GM19240 (cell line): ENCODE data around the gene GALNT18.
"Not testable (repeated sequence)": the region's sequence is repeated elsewhere in the genome, so short reads cannot be mapped to it uniquely, and the experiment has no call there.

ENCODE experiments used
- DNase-seq: peaks from one replicate; pipeline ENCODE4 v3.0.0; 2011; ENCODE audit warnings: low spot score; ENCODE audit not compliant: insufficient read length

GALNT18 gene

DNA sequence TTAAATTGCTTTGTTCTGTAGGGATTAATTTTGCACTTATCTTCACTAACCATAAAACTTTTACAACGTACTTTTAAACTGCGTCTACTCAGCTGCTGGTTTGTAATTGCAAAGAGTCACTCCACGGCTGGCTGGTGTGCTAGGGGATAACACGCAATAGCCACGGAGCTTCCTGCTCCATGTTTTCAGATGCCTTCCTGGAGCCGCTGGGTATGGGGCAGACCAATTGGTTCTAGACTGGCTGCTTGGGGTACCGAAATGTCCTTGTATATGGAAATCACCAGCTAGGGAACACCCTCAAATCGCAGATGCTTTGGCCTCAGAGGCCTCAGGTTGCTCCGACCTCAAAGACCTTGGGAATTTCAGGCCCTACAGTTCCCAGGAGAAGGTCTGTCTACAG lies 265.0 kb downstream of the GALNT18 start:
- no peak for DNase-seq

DNA sequence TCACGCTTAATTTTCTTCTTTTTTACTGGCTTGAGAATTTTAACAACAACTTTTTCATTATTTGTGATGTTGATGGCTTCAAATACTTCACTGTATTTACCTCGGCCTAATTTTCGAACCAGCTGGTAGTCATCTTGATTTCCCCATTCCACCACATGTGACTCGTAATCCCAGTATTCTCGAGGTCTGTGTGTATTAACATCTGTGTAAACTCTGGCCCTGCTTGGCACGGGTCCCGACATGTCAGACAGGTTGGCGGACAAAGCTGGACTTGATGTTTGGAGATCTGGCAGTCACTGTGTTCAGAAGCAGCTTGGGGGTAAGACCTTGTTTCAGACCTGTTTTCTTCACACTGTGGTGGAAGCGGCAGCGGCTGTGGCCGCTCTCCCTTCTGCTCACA lies 268.9 kb downstream of the GALNT18 start, which contains the start of gene CSNK2A3:
Gene CSNK2A3 (minus strand): TSS at position 373 of the 400 bp plus-strand sequence. CDS start 131 bp downstream, at position 242.
- not testable (repeated sequence) for DNase-seq

DNA sequence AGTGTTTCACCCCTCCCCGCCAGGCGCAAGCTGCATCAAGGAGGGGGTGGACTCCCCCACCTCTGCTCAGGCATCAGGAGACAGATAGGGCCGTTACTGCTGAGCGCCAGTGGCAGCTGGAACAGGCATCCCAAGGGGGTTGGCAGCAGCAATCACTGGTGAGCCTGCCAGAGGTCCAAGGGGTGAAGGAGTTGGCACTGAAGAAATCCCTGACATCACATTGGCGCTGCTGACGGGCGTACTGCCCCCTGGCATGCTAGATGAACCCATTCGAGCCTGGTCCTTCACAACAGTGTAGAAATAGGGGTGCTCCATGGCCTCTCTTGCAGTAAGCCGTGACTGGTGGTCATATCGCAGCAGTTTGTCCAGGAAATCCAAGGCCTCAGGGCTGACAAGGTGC lies 270.0 kb downstream of the GALNT18 start:
- DNase-seq: not testable (repeated sequence)

DNA sequence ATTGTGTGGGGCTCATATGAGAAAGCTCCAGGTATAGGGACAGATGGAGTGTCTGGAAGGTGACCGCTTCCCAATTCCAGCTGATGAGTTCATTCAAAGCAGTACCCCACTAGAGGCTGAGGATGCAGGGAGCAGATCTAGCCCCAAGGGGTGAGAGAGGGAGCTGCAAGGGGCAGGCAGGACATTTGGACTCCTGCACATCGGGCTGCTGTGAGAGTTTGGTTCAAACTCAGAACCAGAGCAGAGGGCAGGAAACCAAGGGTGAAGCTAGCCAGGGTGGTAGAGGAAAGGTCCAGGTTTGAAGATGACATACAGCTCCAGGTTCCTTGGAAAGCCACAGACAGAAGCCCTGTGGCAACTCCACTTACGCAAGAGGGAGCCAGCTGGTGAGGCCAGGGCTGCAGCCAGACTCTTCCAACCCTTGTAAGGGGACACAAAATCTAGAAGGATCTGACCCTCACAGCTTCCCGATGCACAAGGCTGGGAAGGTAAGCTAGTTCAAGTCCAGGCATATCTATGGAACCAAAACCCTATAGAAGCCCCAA lies 270.7 kb downstream of the GALNT18 start:
- DNase-seq: no peak

DNA sequence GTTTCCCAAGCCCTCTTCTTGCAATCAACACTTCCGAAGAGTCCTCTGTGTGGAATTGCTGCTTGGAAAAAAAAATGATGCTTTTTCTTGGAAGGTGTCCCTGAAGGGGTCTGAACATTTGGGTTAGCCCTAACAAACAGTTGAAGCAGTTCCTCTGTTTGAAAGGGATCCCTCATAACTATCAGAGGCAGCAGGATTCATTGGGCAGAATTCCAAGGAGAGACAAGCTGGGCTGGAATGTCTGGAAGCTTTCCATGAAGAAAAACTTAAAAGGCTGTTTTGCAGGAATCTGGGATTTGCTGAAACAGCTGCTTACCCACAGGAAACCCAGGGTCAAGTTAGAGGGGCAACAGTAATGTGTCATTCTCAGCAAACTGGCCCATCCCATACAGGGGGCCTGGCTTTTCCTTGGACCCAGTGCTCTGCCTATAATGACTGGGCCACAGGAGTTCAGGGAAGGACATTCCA lies 271.9 kb downstream of the GALNT18 start:
- DNase-seq: no peak

DNA sequence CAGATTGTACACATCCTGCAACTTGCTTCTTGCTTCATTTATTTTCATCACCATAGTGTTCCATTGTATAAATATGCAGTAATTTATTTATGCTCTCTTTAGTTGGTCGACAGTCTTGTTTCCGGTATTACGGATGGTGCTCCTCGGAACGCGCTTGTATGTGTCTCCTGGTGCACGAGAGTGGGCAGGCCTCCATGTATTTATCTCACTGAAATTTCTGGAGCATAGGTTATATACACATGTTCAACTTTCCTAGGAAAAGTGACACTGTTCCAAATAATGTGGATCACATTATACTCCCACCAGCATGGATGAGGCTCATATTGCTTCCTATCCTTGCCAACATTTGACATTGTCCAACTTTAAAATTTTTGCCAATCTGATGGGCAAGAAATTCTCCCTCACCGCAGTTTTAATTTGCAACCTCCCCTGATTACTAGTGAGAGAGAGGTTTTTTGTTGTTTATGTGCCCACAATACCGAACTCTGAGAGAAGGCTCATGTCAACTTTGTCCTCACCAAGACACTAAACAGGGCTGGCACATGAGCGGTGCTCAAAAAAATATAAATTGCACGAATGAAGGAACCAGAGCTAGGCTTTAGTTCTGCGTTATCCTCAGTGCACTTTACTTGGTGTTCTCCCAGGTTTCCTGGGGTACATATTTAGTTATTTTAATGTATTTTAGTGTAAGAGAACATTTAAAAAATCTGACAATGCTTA lies 272.5 kb downstream of the GALNT18 start:
- no peak for DNase-seq

DNA sequence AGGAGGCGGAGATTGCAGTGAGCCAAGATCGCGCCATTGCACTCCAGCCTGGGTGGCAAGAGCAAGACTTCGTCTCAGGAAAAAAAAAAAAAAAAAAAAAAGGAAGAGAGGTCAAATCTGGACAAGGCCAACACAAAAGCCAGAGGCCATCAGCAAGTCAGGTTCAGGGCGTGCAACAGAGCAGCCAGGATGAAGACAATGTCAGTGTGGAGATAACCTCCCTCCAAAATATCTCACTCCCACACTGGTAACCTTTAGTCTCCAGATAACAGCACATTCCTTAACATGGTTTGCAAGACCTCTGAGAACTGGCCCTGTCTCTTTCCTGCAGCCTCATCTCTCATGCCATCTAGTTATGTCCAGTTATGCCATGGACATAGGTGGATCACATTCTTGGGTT lies 273.5 kb downstream of the GALNT18 start:
- no peak for DNase-seq

DNA sequence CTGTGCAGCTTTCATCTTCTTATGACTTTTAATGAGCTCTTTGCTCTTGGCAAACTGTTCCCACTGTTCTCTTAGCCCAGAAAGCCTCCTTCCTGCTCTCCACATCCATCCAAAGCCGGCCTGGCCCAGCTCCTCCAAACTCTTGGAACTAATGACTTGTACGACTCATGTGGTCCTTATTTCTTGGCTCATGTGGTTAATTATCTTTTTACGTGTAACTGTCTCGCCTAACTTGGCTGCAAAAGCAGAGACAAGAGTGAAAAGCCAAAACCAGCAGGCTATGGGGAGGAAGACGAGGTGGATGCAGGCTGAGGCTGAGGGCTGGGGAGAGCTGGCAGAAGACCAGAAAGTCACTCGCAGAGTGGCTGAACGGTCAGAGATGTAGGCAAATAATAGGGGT lies 274.2 kb downstream of the GALNT18 start:
- no peak for DNase-seq

DNA sequence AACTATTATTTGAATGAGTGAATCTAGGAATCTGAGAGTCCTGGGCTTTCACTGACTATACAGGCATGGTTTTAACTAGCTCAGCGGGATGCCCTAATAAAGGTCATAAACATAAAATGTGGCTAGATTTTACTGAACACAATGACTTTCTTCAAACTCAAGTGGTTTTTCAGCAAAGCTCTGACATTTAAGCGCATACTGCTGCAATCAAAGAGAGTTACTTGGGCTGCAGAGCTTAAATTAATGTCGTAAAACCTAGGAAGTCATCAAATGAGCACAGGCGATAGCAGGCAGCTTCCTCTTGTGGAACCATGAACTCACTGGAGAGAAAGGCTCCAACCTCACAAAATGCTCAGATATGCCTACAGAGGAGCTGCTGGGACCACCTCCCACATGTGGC lies 275.5 kb downstream of the GALNT18 start:
- DNase-seq: no peak

DNA sequence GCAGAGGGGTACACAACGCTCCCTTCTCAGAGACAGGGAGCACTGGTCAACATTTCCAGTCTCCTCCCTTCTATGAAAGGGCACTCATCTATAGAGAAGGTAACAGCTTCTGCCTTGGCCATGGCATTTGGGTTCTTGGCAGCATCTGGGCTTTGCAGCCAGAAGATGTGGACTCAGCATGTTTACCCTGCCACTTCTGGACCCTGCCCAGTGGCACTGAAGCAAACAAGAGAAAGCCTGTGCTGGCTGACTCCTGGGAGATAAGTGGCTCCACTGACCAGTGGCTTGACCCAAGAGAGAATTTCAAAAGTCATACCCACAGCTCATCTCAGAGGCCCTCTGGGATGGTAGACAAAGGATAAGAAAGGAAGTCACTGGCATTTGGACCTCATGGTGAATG lies 276.7 kb downstream of the GALNT18 start:
- no peak for DNase-seq

DNA sequence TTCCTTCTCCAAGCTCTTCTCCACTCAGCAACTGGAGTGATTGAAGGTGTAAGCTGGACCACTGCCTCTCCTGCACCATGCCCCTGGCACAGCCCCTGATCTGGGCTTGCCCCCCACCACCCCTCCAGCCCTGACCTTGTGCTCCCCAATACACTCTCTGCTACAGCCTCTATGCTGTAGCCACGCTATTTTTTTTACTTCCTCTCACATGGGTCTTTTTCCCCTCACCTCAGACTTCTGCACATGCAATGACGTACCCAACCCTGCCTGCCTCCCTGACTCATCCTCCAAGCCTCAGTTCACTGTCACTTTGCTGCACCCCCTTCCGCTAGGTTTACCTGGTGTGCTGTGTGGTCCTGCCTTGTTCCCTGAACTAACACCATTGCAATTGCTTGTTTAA lies 277.8 kb downstream of the GALNT18 start:
- DNase-seq: no peak

DNA sequence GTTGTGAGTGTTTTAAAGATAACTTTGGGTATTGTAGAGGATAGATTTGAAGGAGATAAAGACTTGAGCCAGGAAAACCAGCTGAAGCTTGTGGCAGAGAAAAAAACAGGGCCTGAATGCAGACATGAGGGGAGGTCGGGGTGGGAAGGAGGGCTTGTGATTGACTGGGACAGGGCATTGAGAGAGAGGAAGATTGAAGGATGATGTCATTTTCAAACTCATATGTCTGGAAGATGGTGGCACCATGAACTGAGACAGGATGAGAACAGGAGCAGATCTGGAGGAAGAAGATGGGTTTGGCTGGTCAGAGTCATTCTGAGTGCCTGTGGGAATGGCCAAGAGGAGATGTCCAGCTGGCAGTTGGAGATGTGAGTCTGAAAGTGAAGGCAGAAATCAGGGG lies 283.5 kb downstream of the GALNT18 start:
- DNase-seq: no peak

DNA sequence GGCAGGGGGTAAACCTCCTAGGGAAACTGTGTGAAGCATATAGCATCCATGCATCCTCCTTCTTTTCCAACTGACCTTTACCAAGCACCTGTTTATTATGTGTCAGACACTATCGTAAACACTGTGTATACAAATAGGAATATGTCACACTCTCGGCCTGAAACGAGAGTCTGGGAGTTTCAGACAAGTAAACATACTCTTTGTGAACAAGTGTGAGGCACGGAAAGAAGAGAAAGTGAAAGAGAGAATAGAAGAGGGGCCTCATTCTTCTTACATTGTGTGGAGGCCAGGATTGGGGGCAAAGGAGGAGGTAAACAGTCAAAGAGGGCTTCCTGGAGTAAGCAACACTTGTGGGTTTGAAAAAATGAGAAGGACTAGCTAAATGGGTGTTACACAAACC lies 285.1 kb downstream of the GALNT18 start:
- DNase-seq: no peak

DNA sequence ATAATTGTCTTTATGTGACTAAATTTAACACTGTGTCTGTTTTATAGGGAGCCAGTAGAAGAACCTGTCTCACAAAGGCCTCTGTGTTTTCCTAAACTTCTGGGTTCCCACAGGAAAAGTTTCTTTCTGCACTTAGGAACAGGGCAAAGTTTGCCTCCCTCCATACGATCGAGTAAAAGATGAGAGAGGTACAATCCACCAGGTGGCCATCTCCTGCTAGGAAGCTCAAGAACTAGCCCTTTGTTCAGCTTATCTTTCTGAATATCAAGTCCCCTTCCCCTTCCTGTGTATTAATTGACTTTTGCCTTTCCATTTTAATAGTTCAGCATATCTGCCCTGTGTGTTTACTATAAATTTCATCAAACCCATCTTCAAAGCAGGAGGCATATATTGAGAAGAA lies 286.8 kb downstream of the GALNT18 start:
- DNase-seq: no peak

DNA sequence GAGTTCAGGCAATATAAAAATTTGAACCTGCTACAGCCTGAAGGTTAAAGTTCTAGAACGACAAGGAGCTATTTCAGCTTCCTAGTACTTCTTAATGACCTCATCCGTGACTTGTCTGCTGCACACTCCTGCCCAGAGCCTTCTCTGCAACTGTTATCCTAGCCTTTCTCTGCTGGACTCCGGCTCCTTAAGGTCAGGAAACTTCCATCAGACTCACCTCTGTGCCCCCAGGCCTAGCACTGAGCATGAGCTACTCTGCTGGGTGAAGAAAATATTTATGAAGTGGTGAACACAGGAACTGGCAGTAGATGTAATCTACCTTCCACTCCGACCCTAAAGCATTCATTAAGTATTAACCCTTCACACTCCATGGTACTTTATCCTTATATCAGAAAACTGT lies 287.2 kb downstream of the GALNT18 start:
- no peak for DNase-seq

DNA sequence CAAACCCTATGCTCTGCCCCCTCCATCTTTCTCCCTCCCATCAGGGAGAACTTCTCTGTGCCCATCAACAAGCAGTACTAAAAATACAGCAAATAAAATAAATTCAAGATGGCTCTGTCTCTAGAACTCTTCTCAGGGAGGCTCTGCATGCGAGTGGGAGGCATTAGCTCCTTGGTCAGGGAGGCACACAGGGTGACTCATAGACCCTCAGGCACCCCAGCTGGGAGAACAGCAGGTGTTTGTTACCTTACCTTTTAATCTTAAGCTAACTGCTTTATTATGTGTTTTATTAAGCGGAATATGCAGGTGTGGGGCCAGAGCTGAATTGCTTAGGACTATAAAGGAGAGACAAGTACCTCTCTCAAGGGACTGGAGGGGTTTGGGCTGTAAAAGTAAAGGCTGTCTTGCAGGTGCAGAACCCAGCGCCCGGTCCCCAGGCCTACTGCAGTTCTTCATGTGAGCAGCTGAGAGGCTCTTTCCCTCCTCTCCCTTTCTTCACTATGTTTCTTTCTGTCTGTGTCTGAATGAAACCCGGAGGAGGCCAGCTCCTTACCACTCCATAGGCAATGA lies 289.6 kb downstream of the GALNT18 start:
- DNase-seq: no peak

DNA sequence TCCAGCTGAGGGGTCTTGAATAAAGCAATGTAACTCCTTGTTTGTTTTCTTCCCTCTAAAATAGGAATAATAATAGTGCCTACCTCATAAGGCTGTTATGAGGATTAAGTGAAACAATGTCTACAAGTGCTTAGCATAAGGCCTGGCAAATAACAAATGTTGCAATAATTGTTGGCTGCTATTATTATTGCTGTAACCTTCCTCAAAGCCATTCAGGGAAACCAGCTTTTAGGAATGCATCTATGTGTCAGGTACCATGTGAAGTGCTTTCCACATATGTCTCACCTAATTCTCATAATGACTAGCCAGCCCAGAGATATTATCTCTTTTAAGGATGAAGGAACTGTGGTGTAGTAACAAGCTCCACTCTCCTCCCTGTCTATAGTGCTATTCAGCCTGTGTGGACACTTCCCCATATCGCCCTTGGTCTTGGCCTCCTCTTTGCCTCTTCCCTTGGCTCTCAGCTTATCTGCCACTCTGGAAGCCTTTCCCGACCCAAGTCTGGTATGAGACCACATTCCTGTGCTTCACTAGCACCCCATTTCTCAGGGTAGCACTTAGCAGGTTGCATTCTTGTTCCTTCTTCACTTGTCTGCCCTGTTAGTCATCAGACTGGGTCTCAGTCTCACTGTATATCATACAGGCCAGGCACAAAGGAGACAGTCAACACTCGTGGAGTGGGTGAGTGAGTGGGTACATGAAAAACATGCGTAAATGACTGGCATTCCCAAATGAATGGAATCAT lies 292.6 kb downstream of the GALNT18 start:
- DNase-seq: no peak

DNA sequence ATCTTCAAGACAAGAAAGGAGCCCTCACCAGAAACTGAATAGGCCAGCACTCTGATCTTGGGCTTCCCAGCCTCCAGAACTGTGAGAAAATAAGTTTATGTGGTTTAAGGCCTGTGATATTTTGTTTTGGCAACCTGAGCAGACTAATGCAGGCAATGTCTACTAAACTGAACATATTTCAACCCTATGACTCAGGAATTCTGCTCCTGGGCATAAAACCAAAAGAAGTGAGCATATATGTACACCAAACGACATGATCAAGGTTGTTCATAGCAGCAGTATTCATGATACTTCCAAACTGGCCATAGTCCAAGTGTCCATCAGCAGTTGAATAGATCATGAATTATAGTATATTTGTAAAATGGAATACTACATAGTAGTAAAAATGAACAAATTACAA lies 297.7 kb downstream of the GALNT18 start:
- DNase-seq: no peak

DNA sequence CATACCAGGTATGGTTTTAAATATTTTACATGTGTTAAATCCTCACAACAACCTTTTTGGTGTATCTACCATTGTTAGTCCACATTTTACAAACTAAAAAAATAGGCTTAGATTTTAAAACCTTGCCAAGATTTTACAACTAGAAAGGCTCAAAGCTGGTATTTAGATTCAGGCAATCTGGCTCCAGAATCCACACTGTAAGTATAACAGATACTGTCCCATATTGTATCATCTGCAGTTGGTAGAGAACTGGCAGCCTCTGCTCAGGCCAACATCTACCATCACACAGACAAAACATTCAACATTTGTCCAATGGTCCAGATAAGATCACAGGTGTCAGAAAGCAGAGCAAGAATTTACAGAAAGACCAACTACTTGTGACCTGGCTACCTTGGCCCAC lies 299.7 kb downstream of the GALNT18 start:
- no peak for DNase-seq

DNA sequence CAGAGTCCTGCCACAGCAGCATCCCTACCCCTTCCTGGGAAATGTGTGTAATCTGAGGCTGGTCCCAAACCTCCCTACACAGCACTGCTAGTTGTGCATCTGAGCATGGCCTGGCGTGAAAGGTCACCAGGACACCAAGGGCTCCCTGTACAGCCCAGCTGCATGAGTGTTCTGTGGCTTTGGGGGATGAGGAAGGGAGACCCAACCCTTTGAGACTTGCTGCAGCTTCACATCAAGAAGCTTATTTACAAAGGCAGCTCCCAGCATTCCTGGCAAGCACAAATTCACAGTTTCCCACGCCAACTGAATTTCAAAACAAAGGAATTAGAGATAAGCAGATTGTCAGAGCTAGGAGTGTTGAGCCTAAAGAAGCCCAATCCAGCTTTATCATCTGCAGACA lies 301.0 kb downstream of the GALNT18 start:
- no peak for DNase-seq

DNA sequence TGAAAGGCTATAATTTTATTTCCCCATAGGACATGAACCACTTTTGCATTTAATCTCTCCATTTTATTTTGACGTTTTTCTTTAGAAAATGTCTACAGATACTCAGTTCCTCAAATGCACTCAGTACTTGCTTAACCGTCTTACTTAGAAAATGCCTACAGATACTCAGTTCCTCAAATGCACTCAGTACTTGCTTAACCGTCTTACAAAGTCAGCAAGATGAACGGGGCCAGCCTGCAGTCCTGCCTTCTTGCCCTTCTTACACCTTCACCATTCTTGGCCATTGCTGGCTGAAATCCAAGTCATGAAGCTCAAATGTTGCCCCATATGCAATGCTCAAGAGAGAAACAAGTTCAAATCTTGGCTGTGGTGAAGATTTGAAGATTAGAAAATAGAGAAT lies 302.8 kb downstream of the GALNT18 start:
- DNase-seq: no peak

DNA sequence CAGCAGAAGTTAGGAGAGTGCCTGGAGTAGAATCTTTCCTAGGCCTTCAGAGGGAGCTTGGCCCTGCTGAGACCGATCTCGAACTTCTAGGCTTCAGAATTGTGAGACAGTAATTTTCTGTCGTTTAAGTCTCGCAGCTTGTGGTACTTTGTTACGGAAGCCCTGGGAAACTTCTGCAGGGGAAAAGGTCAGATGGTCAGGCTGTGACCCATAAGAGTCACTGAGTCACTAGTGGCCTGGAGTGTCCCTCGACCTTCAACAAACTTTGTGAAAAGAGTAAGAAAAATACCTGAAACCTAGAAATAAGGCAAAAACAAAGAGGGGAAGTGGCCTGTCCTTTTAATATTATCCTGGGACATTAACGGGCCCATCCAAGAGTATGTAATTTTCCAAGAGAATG lies 303.3 kb downstream of the GALNT18 start:
- DNase-seq: no peak
